BLaER1 treated with 17β-estradiol and CSF1 and Interleukin-3, amounts not matched to agents 10 nM and 100 nM (cell line): ENCODE data around the gene ZNF648.
A peak's percentile ranks its signal among the peaks of the same experiment; 100 is the strongest.
"Not testable (repeated sequence)": the region's sequence is repeated elsewhere in the genome, so short reads cannot be mapped to it uniquely, and the experiment has no call there.

Experiments used
- H3K27ac ChIP-seq, 11 experiments: shearing (Covaris generic); formaldehyde crosslinking; 2 replicates each; pipeline ENCODE4 v1.8.1; 2022
- H3K27me3 ChIP-seq, 11 experiments: shearing (Covaris generic); formaldehyde crosslinking; 2 replicates each; pipeline ENCODE4 v1.8.1; 2022
- H3K36me3 ChIP-seq, 11 experiments: shearing (Covaris generic); formaldehyde crosslinking; 2 replicates each; pipeline ENCODE4 v1.8.1; 2022
- H3K4me1 ChIP-seq, 10 experiments: shearing (Covaris generic); formaldehyde crosslinking; 2 replicates each; pipeline ENCODE4 v1.8.1; 2022
- H3K4me2 ChIP-seq, 11 experiments: shearing (Covaris generic); formaldehyde crosslinking; 2 replicates each; pipeline ENCODE4 v1.8.1; 2022
- H3K4me3 ChIP-seq, 10 experiments: shearing (Covaris generic); formaldehyde crosslinking; 2 replicates each; pipeline ENCODE4 v1.8.1; 2022
- H3K9ac ChIP-seq, 11 experiments: shearing (Covaris generic); formaldehyde crosslinking; 2 replicates each; pipeline ENCODE4 v1.8.1; 2022
- H3K9me3 ChIP-seq, 11 experiments: shearing (Covaris generic); formaldehyde crosslinking; replicated peaks in 1 of 11; 2 replicates each; pipeline ENCODE4 v1.8.1; 2022
- H4K20me1 ChIP-seq, 11 experiments: shearing (Covaris generic); formaldehyde crosslinking; 2 replicates each; pipeline ENCODE4 v1.8.1; 2022
- Cebpa-rat ChIP-seq, 11 experiments: shearing (Covaris generic); IDR thresholded peaks; 2 replicates each; pipeline ENCODE4 v1.8.1; 2022

ZNF648 gene

DNA sequence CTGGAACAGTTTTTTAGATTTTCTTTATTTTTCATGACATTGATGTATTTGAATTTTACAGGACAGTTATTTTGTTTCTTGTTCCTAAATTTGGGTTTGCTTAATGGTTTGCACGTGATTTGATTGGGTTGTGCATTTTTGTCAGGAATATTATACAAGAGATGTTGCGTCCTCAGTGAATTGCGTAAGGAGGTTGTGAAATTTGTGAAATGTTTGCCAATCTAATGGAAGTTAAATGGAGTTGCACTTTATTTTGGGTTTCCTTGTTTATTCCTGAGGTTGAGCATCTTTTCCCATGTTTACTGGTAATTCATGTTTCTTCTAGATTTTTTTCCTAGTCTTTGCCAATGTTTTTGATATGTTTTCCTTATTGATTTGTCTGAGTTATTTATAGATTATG, 19.9 kb downstream of the ZNF648 start:
- Histone ChIP-seq H3K4me3 (no peak overlapping the region), H4K20me1 (no peaks in the 10 kb centered on the region), H3K27me3 (no peaks in the 10 kb centered on the region), H3K36me3 (no peaks in the 10 kb centered on the region), H3K4me1 (peaks cover 0 to 7% (median 0%) of the 10 kb centered on the region in 10 experiments; a peak in 1 of 20 replicates), H3K9me3 (peaks cover 22 to 30% (median 26%) of the 10 kb centered on the region in 11 experiments), H3K27ac (no peak overlapping the region), H3K9ac (no peak overlapping the region), H3K4me2 (no peak overlapping the region)
- TF ChIP-seq Cebpa-rat (IDR thresholded peaks at IDR 0.05), result peak in 1 of 11 experiments; percentile 54; a peak in 3 of 22 replicates

- H3K4me3 ChIP-seq, result no peak overlapping the region
- no peak overlapping the region for H3K4me2 ChIP-seq
- no peaks in the 10 kb centered on the region for H3K27me3 ChIP-seq
- no peak for TF ChIP-seq Cebpa-rat (IDR thresholded peaks at IDR 0.05)
- peaks cover 3 to 14% (median 8%) of the 10 kb centered on the region in 10 experiments; a peak in 19 of 20 replicates for H3K4me1 ChIP-seq
- no peak overlapping the region for H3K9ac ChIP-seq
- H3K36me3 ChIP-seq, result no peaks in the 10 kb centered on the region
- H3K9me3 ChIP-seq, result 0 out of 22 replicates have a peak, but pooled peaks cover 0 to 3% (median 0%) of the 10 kb centered on the region in 11 experiments
- H4K20me1 ChIP-seq, result no peaks in the 10 kb centered on the region
- H3K27ac ChIP-seq, result no peak overlapping the region
Measured at GRCh38 chr1:182038220-182038619, 23.3 kb downstream of the ZNF648 start.

- no peak for TF ChIP-seq Cebpa-rat (IDR thresholded peaks at IDR 0.05)
- no peak overlapping the region for H3K4me3 ChIP-seq
- H3K36me3 ChIP-seq, result no peaks in the 10 kb centered on the region
- no peaks in the 10 kb centered on the region for H4K20me1 ChIP-seq
- H3K9ac ChIP-seq, result no peak overlapping the region
- H3K9me3 ChIP-seq, result 0 out of 22 replicates have a peak, but pooled peaks cover 0 to 3% (median 0%) of the 10 kb centered on the region in 11 experiments
- H3K4me2 ChIP-seq, result peak overlapping the region; percentile 28 to 75 (median 55); a peak in 20 of 22 replicates
- peaks cover 3 to 18% (median 13%) of the 10 kb centered on the region in 10 experiments; a peak in 19 of 20 replicates for H3K4me1 ChIP-seq
- no peak overlapping the region for H3K27ac ChIP-seq
- no peaks in the 10 kb centered on the region for H3K27me3 ChIP-seq
Measured at GRCh38 chr1:182035097-182035770, 26.3 kb downstream of the ZNF648 start.

DNA sequence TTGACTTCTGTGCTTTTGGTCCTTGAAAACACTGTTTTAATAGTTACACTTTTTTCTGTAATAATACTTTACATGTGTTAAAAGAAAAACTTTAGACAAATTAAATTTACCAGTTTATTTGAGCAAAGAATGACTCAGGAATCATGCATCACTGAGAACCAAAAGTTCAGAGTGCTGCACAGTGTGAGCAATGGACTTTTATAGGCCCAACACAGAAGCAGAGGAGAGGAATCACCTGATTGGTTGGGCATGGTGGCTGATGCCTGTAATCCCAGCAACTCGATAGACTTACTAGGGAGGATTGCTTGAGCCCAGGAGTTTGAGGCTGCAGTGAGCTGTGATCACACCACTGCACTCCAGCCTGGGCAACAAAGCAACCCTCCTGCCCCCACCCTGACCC, 29.3 kb downstream of the ZNF648 start:
- Histone ChIP-seq H3K27ac (no peak overlapping the region), H3K9ac (no peak overlapping the region), H3K4me3 (no peak overlapping the region), H3K27me3 (no peaks in the 10 kb centered on the region), H3K4me2 (peak overlapping the region in 3 of 11 experiments; percentile 2 to 33 (median 23); a peak in 3 of 22 replicates), H3K9me3 (0 out of 22 replicates have a peak, but pooled peaks cover 0 to 3% (median 0%) of the 10 kb centered on the region in 11 experiments), H4K20me1 (no peaks in the 10 kb centered on the region), H3K36me3 (no peaks in the 10 kb centered on the region), H3K4me1 (peaks cover 11 to 31% (median 23%) of the 10 kb centered on the region in 10 experiments)
- TF ChIP-seq Cebpa-rat (IDR thresholded peaks at IDR 0.05), result no peak

DNA sequence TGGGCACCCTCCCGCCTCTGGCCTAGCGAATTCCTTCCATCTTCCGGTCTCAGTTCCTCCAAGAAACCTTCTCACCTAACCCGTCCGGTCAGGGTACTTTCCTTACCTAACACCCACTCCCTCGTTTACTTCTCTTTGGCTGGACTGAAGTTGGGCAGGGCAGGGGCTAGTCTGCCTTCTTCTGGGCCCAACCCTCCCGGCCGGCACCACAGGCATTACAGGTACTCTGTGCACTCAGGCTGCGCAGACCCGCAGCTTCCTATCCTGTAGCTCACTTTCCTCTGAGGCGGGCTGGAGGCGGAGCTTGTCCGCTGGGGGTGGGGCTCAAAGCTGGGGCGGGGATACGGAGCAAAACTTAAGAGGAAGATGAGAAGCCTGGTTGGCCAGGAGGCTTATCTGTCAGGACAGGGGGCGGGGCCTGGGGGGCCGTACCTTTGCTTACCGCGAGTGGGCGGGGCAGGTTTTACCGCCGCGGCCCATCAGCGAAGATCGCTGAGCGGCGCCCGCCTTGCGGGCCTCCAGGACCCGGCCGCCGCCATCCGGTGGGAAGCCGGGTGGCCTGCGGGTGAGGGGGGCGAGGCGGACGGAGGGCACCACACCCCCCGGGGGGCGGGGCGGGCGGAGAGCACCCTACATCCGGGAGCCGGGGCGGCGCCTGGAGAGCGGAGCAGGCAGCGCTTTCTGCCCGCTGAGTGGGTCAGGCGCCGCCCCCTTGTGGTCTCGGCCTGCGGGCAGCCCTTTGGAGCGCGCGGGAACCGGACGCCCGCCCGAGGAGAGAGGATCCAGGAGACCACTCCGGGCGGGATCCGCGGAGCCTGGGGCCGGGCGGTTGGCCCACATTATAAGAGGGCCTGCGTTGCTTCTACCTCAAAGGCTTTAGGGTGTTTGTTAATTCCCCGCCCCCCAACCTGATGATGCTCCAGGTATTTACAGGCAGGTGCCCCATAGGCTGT, 31.9 kb downstream of the ZNF648 start:
- Histone ChIP-seq H3K9ac (peak overlapping the region; percentile 73 to 82 (median 81)), H3K4me1 (peaks cover 6 to 23% (median 16%) of the 10 kb centered on the region in 10 experiments), H3K27ac (peak overlapping the region; percentile 38 to 81 (median 73); a peak in 21 of 22 replicates), H3K27me3 (no peaks in the 10 kb centered on the region), H4K20me1 (no peaks in the 10 kb centered on the region), H3K9me3 (no peaks in the 10 kb centered on the region), H3K4me3 (peak overlapping the region; percentile 64 to 79 (median 70)), H3K36me3 (no peaks in the 10 kb centered on the region), H3K4me2 (peak overlapping the region; percentile 79 to 95 (median 90))
- no peak for TF ChIP-seq Cebpa-rat (IDR thresholded peaks at IDR 0.05)

GRCh38 chr1:182029002-182029378, 32.5 kb downstream of the ZNF648 start:
- no peaks in the 10 kb centered on the region for H3K36me3 ChIP-seq
- peak overlapping the region; percentile 72 to 95 (median 86) for H3K4me2 ChIP-seq
- H4K20me1 ChIP-seq, result no peaks in the 10 kb centered on the region
- H3K27me3 ChIP-seq, result no peaks in the 10 kb centered on the region
- H3K4me3 ChIP-seq, result peak overlapping the region; percentile 64 to 79 (median 70)
- H3K4me1 ChIP-seq, result peaks cover 6 to 23% (median 16%) of the 10 kb centered on the region in 10 experiments
- H3K27ac ChIP-seq, result peak overlapping the region; percentile 37 to 81 (median 73); a peak in 20 of 22 replicates
- no peak for TF ChIP-seq Cebpa-rat (IDR thresholded peaks at IDR 0.05)
- H3K9ac ChIP-seq, result peak overlapping the region; percentile 73 to 82 (median 81); a peak in 20 of 22 replicates
- H3K9me3 ChIP-seq, result no peaks in the 10 kb centered on the region

- no peaks in the 10 kb centered on the region for H3K27me3 ChIP-seq
- no peaks in the 10 kb centered on the region for H4K20me1 ChIP-seq
- no peak for TF ChIP-seq Cebpa-rat (IDR thresholded peaks at IDR 0.05)
- H3K9ac ChIP-seq, result no peak overlapping the region
- peaks cover 14 to 30% (median 23%) of the 10 kb centered on the region in 11 experiments; a peak in 21 of 22 replicates for H3K9me3 ChIP-seq
- no peak overlapping the region for H3K4me2 ChIP-seq
- no peak overlapping the region for H3K4me3 ChIP-seq
- H3K36me3 ChIP-seq, result no peaks in the 10 kb centered on the region
- peaks cover 0 to 6% (median 0%) of the 10 kb centered on the region in 10 experiments; a peak in 3 of 20 replicates for H3K4me1 ChIP-seq
- no peak overlapping the region for H3K27ac ChIP-seq
Measured at GRCh38 chr1:182015360-182015759, 46.2 kb downstream of the ZNF648 start.

GRCh38 chr1:182010800-182011370, 50.6 kb downstream of the ZNF648 start:
- not testable (repeated sequence) for H3K4me3 ChIP-seq, H4K20me1 ChIP-seq, H3K4me1 ChIP-seq, H3K27me3 ChIP-seq, H3K4me2 ChIP-seq, H3K9ac ChIP-seq, H3K27ac ChIP-seq, H3K36me3 ChIP-seq
- peaks cover 26 to 43% (median 34%) of the 10 kb centered on the region in 11 experiments for H3K9me3 ChIP-seq

DNA sequence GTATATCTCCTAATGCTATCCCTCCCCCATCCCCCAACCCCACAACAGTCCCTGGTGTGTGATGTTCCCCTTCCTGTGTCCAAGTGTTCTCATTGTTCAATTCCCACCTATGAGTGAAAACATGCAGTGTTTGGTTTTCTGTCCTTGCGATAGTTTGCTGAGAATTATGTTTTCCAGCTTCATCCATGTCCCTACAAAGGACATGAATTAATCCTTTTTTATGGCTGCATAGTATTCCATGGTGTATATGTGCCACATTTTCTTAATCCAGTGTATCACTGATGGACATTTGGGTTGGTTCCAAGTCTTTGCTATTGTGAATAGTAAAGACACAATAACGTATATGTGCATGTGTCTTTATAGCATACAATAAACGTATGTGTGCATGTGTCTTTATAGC, 56.1 kb downstream of the ZNF648 start:
- H3K4me3 ChIP-seq, H3K9ac ChIP-seq, H3K4me2 ChIP-seq, H3K27me3 ChIP-seq, H4K20me1 ChIP-seq, H3K27ac ChIP-seq, H3K36me3 ChIP-seq: not testable (repeated sequence)
- H3K9me3 ChIP-seq, result peaks cover 24 to 47% (median 33%) of the 10 kb centered on the region in 11 experiments
- peaks cover 7 to 20% (median 11%) of the 10 kb centered on the region in 10 experiments; a peak in 18 of 20 replicates for H3K4me1 ChIP-seq
